Neural progenitor cell (in vitro differentiated cells): ENCODE measurements around the gene CLIC5.

Source experiments
- EZH2phosphoT487 ChIP-seq: fragments of 200-600 bp; sonication (generic); IDR thresholded peaks from 2 replicates; pipeline ENCODE4 v1.6.1; 2017; ENCODE audit warnings: antibody characterized with exemption
- TF ChIP-seq, protein P1 (sequence below): fragments of 200-600 bp; sonication (generic); IDR thresholded peaks from 2 replicates; pipeline ENCODE4 v1.5.1; 2017; ENCODE audit warnings: antibody characterized with exemption, mild to moderate bottlenecking

DNA sequence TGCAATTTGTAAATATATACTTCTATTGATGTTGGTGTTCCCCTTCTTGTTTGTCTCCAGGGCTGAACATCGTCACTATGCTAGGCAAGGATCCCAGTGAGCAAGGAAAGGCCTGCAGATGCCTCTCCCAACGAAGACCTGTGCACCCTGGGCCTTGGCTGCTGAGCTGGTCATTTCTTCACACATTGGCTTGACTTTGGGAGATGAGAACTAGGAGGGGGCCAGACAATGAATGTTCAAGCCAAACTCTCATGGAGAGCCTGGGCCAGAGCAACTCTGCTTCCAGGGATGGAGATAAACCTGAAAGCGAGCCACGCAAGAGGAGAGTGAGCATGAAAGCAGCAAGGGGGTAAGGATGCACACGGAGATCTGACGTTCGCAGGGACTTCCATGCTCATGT lies 104.0 kb downstream of the CLIC5 start:
- TF ChIP-seq, protein P1, sequence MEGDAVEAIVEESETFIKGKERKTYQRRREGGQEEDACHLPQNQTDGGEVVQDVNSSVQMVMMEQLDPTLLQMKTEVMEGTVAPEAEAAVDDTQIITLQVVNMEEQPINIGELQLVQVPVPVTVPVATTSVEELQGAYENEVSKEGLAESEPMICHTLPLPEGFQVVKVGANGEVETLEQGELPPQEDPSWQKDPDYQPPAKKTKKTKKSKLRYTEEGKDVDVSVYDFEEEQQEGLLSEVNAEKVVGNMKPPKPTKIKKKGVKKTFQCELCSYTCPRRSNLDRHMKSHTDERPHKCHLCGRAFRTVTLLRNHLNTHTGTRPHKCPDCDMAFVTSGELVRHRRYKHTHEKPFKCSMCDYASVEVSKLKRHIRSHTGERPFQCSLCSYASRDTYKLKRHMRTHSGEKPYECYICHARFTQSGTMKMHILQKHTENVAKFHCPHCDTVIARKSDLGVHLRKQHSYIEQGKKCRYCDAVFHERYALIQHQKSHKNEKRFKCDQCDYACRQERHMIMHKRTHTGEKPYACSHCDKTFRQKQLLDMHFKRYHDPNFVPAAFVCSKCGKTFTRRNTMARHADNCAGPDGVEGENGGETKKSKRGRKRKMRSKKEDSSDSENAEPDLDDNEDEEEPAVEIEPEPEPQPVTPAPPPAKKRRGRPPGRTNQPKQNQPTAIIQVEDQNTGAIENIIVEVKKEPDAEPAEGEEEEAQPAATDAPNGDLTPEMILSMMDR = no peak
- TF ChIP-seq EZH2phosphoT487 = no peak
